Measurements from ENCODE around the gene PRKX. TPM values are rescaled to one million over a fixed set of nuclear protein-coding genes. Genes with fewer than 3 reads are reported as not detected.
"Not testable (repeated sequence)": the region's sequence is repeated elsewhere in the genome, so short reads cannot be mapped to it uniquely, and the experiment has no call there.

PRKX gene
- total and polyA plus RNA-seq, 12 donors, result 1.3 to 6.8 (median 4.6) TPM

- no peak for DNase-seq
- no peaks in the 10 kb centered on the region for H3K4me1 ChIP-seq (replicated peaks in 1 of 2)
- H3K4me3 ChIP-seq, result no peak overlapping the region
- 59 to 67% (median 62%) methylated on average over 3 of the region's 3 CpGs for WGBS, 4 donors
- no peaks in the 10 kb centered on the region for H3K36me3 ChIP-seq (replicated peaks in 1 of 2)
- intact Hi-C loops (cut with DNase I), result no loop called here
- no peaks in the 10 kb centered on the region for H3K9me3 ChIP-seq (replicated peaks in 1 of 3)
- H3K27ac ChIP-seq, result no peak overlapping the region
- H3K27me3 ChIP-seq, result peaks cover 4% of the 10 kb centered on the region
- no peak for TF ChIP-seq POLR2A (IDR thresholded peaks at IDR 0.05)
- TF ChIP-seq, protein P1, sequence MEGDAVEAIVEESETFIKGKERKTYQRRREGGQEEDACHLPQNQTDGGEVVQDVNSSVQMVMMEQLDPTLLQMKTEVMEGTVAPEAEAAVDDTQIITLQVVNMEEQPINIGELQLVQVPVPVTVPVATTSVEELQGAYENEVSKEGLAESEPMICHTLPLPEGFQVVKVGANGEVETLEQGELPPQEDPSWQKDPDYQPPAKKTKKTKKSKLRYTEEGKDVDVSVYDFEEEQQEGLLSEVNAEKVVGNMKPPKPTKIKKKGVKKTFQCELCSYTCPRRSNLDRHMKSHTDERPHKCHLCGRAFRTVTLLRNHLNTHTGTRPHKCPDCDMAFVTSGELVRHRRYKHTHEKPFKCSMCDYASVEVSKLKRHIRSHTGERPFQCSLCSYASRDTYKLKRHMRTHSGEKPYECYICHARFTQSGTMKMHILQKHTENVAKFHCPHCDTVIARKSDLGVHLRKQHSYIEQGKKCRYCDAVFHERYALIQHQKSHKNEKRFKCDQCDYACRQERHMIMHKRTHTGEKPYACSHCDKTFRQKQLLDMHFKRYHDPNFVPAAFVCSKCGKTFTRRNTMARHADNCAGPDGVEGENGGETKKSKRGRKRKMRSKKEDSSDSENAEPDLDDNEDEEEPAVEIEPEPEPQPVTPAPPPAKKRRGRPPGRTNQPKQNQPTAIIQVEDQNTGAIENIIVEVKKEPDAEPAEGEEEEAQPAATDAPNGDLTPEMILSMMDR (IDR thresholded peaks at IDR 0.05), result no peak
Observed at GRCh38 chrX:3715921-3716320, 2.5 kb upstream of the PRKX start.

DNA sequence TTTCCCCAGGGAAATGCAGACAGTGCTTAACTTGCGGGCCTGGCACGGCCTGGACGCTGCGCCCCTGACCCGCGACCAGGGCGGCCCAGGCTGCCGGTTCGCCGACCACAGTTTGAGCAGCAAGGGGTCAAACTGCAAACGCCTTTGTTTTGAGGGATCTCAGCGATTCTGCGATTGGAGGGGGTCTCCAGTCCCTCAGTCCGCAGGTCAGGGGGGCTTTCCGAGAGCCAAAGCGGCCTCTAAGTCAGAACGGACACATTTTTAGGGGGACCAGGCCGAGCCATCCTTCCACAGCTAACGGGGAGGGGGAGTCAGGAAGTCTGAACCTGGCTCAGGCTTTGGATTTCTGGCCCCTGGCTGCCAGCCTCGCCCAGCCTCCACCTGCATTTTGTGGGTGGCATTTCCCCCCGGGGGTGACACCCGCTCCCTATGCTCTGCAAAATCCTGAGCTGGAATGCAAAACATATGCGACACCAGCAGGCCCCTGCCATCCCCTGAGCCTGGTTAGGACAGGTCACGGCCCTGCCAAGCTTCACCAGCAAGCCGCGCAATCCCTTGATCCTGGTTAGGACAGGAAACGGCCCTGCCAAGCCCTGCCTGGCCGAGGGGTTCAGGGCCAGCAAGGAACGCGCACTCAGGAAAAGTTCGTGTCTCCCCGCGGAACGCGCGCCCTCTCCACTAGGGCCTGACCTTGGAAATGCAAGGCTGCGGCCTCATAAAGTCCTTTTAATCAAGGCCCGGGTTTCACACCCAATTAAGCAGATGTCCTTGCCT lies 1.4 kb upstream of the PRKX start:
- intact Hi-C loops (cut with DNase I); H3K4me1 ChIP-seq (replicated peaks in 1 of 2); H3K36me3 ChIP-seq (replicated peaks in 1 of 2); DNase-seq; H3K27ac ChIP-seq; H3K27me3 ChIP-seq; H3K4me3 ChIP-seq; H3K9me3 ChIP-seq (replicated peaks in 1 of 3): not testable (repeated sequence)
- 66 to 74% (median 67%) methylated on average over 10 to 37 of the region's 38 CpGs; no CpG with 5 or more reads in 1 of the 4 donors for WGBS, 4 donors

DNA sequence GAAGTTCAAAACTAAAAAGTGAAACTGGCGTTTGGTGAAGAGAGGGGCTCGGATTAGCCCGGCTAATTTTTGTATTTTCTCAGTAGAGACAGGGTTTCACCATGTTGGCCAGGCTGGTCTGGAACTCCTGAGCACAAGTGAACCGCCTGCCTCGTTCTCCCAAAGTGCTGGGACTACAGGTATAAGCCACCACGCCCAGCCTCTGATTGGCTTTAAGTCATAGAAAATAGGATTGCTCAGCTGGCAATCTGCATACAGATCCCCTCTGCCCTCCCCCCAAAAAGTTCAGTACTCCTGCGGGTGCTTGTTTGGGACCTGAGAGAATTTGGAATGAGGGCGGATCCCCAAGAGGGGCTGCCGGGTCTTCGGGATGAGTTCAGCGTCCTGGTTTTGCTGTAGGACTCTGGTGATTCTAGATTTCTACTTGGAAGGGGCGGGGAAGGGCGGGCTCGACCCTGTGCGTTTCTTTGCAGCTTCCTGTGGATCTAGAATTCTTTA lies 537 bp upstream of the PRKX start:
- intact Hi-C loops (cut with DNase I), result no loop called here
- Histone ChIP-seq H3K4me1 (replicated peaks in 1 of 2) (no peaks in the 10 kb centered on the region), H3K27ac (peak overlapping the region in 1 of 5 donors; percentile 67), H3K36me3 (replicated peaks in 1 of 2) (no peaks in the 10 kb centered on the region), H3K27me3 (peaks cover 4% of the 10 kb centered on the region), H3K4me3 (peak overlapping the region in 1 of 4 donors; percentile 73), H3K9me3 (replicated peaks in 1 of 3) (no peaks in the 10 kb centered on the region)
- 0 to 14% (median 9%) methylated on average over 1 to 15 of the region's 15 CpGs for WGBS, 4 donors
- TF ChIP-seq, protein P1 (IDR thresholded peaks at IDR 0.05), result no peak
- TF ChIP-seq POLR2A (IDR thresholded peaks at IDR 0.05), result no peak
- DNase-seq, result no peak

GRCh38 chrX:3712870-3713224 lies 602 bp downstream of the PRKX start:
- 0 to 20% (median 2%) methylated on average over 1 to 35 of the region's 38 CpGs; no CpG with 5 or more reads in 1 of the 4 donors for WGBS, 4 donors
- DNase-seq, result no peak
- intact Hi-C loops (cut with DNase I), result no loop called here
- Histone ChIP-seq H3K9me3 (replicated peaks in 1 of 3) (no peaks in the 10 kb centered on the region), H3K27ac (peak overlapping the region in 3 of 5 donors; percentile 19 to 67 (median 38)), H3K27me3 (peaks cover 4% of the 10 kb centered on the region), H3K4me3 (peak overlapping the region in 2 of 4 donors; percentile 32 to 73), H3K4me1 (replicated peaks in 1 of 2) (no peaks in the 10 kb centered on the region), H3K36me3 (replicated peaks in 1 of 2) (no peaks in the 10 kb centered on the region)
- TF ChIP-seq, protein P1 (IDR thresholded peaks at IDR 0.05), result no peak
- no peak for TF ChIP-seq POLR2A (IDR thresholded peaks at IDR 0.05)

All from adrenal gland (tissue), 12 donors.